Measurements from ENCODE around the gene TMEM80. TPM values are rescaled to one million over a fixed set of nuclear protein-coding genes. Genes with fewer than 3 reads are reported as not detected.

The TMEM80 gene
- total and polyA plus RNA-seq, 9 of the 15 experiments (the other 6 are each of a cell fraction or from before 2014, with no cell fraction given), result 5.1 to 30.1 (median 12.4) TPM

GRCh38 chr11:662689-663274 is 32.8 kb upstream of the TMEM80 start (continued):
- TF ChIP-seq E2F1 (CRISPR knock-in tag; IDR thresholded peaks at IDR 0.05), result no peak
- TF ChIP-seq KDM2B (CRISPR knock-in tag; IDR thresholded peaks at IDR 0.05), result no peak
- peak; percentile 49 to 78 for TF ChIP-seq RAD21 (CRISPR knock-in tag; conservative IDR thresholded peaks at IDR 0.05 in 1 of 2, IDR thresholded peaks at IDR 0.05 in 1 of 2)
- no peak for TF ChIP-seq BHLHE40 (IDR thresholded peaks at IDR 0.05; ENCODE audit: low read length)
- no peak for TF ChIP-seq ZBTB7A (IDR thresholded peaks at IDR 0.05; ENCODE audit: borderline replicate concordance, control insufficient read depth, low read depth, low read length)
- no peak for TF ChIP-seq ETV1 (tag; conservative IDR thresholded peaks at IDR 0.05; ENCODE audit: low read depth)
- no peak for TF ChIP-seq TGIF2 (CRISPR knock-in tag; IDR thresholded peaks at IDR 0.05)
- TF ChIP-seq ZNF696 (CRISPR knock-in tag; conservative IDR thresholded peaks at IDR 0.05), result no peak
- TF ChIP-seq FOXA1 (IDR thresholded peaks at IDR 0.05; ENCODE audit: borderline replicate concordance), result no peak
- no peak for TF ChIP-seq BRF1 (IDR thresholded peaks at IDR 0.05; ENCODE audit: borderline replicate concordance, extremely low read depth, insufficient read length)
